LNCaP clone FGC (cell line): ENCODE results near the gene TRIP4.

Source experiments
- DNase-seq: peaks from one replicate; pipeline ENCODE4 v3.0.0-alpha.2; 2011; ENCODE audit warnings: low read depth
- H3K4me3 ChIP-seq: 2 replicates; pipeline ENCODE4 v1.5.1; 2011; ENCODE audit warnings: mild to moderate bottlenecking, low read depth, low read length, control low read depth
- TF ChIP-seq, protein P1 (sequence below): IDR thresholded peaks from 2 replicates; pipeline ENCODE4 v1.5.1; 2012; ENCODE audit warnings: mild to moderate bottlenecking; ENCODE audit not compliant: control insufficient read depth, insufficient read depth; ENCODE audit errors: extremely low read depth

The TRIP4 gene

DNA sequence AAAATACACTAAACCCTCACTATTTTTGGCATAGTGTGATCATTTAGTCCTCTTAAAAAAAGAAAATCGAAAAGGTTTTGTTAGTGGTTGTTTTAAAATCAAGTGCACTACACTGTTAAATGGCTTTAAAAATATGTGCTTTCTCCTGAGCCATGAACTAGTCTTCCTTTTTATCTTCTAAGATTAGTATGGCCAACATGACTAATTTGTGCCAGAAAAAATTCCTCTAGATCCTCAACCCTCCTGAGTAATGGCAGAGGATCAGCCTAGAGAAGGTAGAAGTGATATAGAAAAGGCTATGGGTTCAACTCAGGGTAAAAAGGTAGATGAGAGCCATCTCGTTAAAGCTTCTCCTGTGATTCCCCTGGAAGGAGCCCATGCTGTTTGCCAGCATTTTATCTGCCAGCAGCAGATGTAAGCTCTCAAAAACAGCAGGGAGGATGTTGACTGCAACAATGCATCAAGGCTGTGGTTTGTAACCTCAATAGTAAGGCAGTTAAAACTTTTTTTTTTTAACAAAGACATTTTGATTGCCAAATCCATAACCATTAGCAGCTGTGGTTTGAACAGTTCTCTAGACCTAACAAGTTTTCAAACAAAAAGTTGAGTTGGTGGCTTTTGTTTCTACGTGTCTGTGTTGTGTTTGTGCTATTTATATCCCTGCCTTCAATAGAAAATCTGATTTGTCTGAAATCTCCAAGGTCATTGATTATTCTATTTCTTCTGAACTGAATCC, 42.5 kb downstream of the TRIP4 start:
- no peak overlapping the region for H3K4me3 ChIP-seq
- no peak for DNase-seq
- TF ChIP-seq, protein P1, sequence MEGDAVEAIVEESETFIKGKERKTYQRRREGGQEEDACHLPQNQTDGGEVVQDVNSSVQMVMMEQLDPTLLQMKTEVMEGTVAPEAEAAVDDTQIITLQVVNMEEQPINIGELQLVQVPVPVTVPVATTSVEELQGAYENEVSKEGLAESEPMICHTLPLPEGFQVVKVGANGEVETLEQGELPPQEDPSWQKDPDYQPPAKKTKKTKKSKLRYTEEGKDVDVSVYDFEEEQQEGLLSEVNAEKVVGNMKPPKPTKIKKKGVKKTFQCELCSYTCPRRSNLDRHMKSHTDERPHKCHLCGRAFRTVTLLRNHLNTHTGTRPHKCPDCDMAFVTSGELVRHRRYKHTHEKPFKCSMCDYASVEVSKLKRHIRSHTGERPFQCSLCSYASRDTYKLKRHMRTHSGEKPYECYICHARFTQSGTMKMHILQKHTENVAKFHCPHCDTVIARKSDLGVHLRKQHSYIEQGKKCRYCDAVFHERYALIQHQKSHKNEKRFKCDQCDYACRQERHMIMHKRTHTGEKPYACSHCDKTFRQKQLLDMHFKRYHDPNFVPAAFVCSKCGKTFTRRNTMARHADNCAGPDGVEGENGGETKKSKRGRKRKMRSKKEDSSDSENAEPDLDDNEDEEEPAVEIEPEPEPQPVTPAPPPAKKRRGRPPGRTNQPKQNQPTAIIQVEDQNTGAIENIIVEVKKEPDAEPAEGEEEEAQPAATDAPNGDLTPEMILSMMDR, result no peak

DNA sequence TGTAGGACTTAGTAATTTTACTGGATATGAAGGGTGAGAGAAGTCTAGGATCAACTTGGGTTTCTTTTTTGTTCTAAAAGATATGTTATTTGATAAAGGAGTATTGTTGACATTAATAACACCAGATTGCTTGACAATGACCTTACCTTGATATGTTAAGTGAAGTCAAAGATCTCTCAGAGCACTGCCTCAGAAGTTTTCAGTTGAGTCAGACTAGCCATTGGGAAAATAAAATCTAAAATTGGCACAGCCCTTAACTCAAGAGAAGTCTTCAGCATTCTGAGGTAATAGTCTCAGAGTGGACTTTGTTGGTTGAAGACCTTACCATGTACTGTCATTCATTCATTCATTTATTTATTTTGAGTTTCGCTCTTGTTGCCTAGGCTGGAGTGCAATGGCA, 50.3 kb downstream of the TRIP4 start:
- DNase-seq, result no peak
- H3K4me3 ChIP-seq, result no peak overlapping the region
- TF ChIP-seq, protein P1, result no peak

DNA sequence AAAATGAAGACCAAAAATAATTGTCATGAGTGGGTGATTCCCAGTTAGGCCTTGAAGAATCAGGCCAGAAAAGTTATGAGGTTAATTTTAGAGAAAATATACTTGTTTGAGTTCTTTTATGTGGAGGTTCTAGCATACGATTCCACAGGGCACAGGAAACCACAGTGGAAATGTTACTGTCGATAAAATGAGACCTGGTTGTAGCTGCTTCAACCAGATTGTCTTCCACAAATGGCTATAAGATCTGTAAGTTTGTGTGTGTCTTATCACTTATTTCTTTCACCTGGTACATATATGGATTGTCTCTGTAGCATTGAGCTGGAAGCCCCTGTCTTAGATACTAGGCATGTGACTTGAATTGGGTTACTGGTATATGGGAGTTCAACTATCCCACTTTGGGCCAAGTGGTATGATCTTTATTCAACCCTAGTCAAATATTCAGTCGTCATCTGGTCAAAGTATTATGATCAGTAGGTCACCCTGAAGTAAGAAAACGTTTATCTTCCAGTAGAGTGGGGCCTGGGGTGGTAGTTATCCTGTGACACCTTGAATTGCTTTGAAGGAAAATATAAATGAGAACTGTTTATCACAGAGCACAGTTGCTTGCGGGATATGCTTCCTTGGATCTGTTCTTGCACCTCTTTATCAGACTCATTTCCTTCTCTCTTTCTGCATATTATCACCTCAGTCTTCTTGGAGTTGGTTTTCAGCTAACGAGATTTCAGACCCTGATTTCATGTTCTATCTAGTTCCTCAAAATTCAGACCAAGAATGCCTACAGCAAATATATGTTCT, 51.2 kb downstream of the TRIP4 start:
- no peak overlapping the region for H3K4me3 ChIP-seq
- TF ChIP-seq, protein P1, result no peak
- no peak for DNase-seq

DNA sequence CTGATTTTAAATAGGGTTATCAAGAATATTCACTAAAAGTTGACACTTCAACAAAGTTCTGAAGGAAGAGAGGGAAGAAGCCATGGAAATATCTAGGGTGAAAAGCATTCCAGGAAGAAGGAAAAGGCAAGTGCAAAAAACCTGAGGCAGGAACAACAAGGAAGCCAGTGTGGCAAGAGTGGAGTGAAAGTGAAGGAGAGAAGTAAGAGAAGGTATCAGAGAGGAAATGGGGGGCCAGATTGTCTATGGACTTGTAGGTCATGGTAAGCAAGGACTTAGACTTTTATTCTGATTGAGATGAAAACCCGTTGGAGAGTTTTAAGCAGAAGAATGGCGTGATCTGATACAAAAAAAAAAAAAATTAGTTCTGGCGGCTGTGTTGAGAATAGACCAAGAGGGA, 54.2 kb downstream of the TRIP4 start:
- no peak for DNase-seq
- TF ChIP-seq, protein P1, result no peak
- H3K4me3 ChIP-seq, result no peak overlapping the region

DNA sequence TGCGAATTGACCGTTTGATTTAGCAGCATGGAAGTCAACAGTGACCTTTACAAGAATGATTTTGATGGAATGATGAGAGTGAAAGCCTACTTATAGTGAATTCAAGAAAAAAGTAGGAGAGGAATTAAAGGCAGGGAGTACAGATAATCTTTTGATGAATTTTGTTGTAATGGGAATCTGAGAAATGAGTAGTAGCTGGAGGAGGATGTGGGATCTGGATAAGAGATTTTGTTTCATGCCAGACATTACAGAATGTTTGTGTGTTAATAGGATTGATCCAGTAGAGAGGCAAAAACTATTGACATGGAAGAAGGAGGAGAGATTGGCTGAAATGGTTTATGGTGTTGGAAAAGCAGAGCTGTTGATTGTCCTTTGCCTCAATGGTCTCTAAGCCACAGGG, 55.4 kb downstream of the TRIP4 start:
- no peak overlapping the region for H3K4me3 ChIP-seq
- TF ChIP-seq, protein P1, result no peak
- DNase-seq, result no peak

DNA sequence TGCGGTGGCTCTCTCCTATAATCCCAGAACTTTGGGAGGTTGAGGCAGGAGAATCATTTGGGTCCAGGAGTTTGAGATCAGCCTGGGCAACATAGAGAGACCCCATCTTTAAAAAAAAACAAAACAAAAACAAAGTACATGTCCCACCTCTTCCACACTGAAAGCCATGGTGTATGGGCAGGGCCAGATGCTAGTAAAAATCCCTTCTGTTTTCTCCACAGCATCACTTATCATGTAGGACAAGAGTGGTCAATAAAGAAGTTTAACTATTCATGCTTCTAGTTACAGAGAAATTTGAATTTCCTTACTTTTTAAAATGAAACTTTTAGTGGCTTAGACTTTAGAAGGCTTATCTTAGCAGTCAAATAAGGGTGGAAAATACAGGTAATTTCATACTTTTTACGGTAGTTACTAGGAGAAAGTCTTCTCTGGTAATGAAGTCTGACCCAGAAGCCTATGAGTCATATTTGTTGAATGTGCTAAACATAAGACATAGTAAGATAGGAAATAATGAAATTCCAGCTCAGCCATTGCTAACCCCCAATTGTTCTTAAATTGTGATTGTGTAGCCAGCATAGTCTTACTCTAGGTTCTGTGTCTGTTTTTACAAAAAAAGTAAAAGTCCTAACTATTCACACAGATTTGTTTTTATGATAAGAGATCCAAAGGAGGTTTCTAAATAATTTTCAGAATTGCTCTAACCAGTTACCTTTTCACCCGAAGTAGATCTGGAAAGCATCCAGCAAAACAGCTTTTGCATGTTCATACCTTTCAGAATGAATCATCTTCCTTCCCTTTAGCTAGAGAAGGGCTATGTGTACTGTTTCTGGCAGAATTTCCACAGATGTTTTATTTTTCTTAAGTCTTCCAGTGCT, 56.3 kb downstream of the TRIP4 start:
- no peak for DNase-seq

More for the DNA sequence above, 56.3 kb downstream of the TRIP4 start:
- no peak overlapping the region for H3K4me3 ChIP-seq
- TF ChIP-seq, protein P1, result no peak
